ENCODE measurements around the gene TOP3B.

The TOP3B gene

DNA sequence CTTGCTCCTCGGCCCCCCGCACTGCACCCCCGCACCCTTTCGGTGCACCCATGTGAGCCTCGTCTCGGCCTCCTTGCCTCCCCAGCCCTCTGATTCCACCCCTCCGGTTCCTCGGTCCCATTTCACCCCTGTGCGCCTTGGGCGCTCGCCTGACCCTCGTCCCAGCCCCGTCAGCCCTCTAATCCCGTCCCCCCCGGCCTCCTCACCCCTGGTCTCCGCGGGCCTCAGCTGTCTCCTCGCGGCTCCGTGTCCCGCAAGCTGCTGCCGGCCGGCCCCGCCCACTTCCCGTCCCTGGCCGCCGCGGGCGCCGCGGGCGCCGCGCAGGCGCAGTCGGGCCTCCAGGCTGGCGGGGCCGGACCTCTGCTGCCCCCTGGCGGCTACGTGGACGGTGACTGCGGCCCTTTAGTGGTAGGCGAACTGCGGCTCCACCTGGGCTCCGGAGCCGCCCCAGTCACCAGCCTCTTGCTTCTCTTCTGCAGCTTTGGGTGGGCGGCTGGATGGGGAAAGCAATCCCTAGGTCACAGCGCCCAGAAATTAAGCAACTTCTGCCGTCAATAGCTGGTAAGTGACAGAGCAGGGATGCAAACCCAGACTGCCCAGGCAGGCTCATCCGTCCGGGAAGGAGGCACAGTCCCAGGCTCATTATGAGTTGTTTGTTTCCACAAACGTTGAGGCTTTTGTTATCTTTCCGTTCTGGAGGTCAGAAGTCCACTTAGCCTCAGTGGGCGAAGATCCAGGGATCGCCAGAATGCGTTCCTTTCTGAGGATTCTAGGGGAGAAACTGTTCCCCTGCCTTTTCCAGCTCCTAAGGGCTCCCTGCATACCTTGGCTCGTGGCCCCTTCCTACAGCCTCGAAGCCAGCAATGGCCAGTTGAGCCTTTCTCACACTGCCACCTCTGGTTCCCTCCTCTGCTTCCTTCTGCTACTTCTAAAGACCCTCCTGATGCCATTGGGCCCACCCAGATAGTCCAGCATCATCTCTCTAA, 29.7 kb downstream of the TOP3B start, which contains the start of gene PPM1F:
PPM1F (minus strand) TSS at position 263 of the 986 bp plus-strand sequence. CDS start 6,800 bp downstream, outside the sequence.
- peaks cover 1% of the 10 kb centered on the region; the same call in 1 of the 2 replicates for H3K4me1 ChIP-seq (ENCODE audit: insufficient read depth, low read length)
- no peaks in the 10 kb centered on the region for H3K36me3 ChIP-seq (ENCODE audit: insufficient read depth, low read length)
- peak within 1 kb of the TSS; percentile 74 for H3K9ac ChIP-seq (ENCODE audit: low read depth, low read length)
- no peaks in the 10 kb centered on the region for H3K9me3 ChIP-seq (ENCODE audit: control insufficient read depth, insufficient read depth, low read length)

DNA sequence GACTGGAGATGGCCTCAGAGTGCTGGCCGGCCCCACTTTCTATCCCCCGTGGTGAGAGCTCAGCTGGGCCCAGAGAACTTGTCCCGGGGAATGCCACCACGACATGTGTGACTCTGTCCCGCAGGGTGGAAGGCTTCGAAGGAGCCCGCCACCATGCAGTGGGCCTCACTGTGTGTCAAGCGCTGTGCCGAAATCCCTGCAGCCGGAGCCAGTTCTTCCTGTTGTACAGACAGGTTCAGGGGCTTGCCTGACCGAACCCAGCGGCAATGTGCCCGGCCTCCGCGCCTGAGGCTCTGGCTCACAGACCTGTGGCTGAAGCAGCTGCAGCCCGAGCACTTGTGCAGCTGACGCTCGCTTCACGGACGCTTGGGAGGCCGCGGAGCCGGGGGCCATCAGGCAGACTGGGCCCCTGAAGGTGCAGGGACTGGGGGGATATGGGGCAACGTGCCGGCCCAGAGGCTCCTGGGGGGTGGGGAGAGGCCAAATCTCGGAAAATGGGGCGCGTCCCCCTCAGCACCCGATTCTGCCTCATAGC, 30.6 kb downstream of the TOP3B start:
- peak overlapping the region; percentile 74 for H3K9ac ChIP-seq (ENCODE audit: low read depth, low read length)
- no peaks in the 10 kb centered on the region for H3K36me3 ChIP-seq (ENCODE audit: insufficient read depth, low read length)
- peaks cover 9% of the 10 kb centered on the region for H3K4me1 ChIP-seq (ENCODE audit: insufficient read depth, low read length)
- H3K9me3 ChIP-seq (ENCODE audit: control insufficient read depth, insufficient read depth, low read length) = no peaks in the 10 kb centered on the region

DNA sequence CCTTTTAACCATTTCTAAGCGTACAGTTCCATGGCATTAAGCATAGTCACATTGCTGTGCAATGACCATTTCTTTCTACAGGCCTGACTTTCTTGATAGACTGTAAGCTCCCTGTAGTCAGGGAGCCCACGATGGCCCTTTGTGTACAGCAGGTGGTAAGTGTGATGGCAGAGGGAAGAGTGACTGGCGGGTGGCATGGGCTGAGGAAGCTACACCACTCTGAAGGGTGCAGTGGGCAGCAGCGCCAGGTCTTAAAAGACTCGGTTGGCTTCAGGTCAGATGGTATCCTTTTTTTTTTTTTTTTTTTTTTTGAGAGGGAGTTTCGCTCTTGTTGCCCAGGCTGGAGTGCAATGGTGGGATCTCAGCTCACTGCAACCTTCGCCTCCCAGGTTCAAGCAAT, 31.5 kb downstream of the TOP3B start:
- H3K36me3 ChIP-seq (ENCODE audit: insufficient read depth, low read length) = no peaks in the 10 kb centered on the region
- H3K9ac ChIP-seq (ENCODE audit: low read depth, low read length) = no peak overlapping the region
- no peaks in the 10 kb centered on the region for H3K9me3 ChIP-seq (ENCODE audit: control insufficient read depth, insufficient read depth, low read length)
- H3K4me1 ChIP-seq (ENCODE audit: insufficient read depth, low read length) = peaks cover 13% of the 10 kb centered on the region

GRCh38 chr22:21949948-21950347, 32.6 kb downstream of the TOP3B start:
- Histone ChIP-seq H3K9ac (ENCODE audit: low read depth, low read length) (no peak overlapping the region), H3K36me3 (ENCODE audit: insufficient read depth, low read length) (no peaks in the 10 kb centered on the region), H3K4me1 (ENCODE audit: insufficient read depth, low read length) (peaks cover 13% of the 10 kb centered on the region), H3K9me3 (ENCODE audit: control insufficient read depth, insufficient read depth, low read length) (no peaks in the 10 kb centered on the region)

DNA sequence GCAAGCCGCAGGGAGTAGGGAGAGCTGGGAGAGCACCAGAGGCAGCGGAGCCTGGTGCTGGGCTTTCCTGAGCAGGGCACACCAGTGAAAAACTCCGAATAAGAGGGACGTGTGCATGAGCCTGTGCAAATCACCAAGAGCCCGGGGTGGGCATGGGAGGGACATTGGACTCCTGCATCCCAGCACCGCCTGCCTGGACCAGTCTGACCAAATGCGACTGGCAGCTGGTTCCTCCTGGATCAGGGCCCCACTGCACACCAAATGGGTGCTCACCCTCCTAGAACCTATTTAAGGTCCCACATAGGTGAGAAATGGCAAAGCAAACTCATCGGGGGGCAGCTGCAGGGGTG, 33.0 kb downstream of the TOP3B start:
- H3K9me3 ChIP-seq (ENCODE audit: control insufficient read depth, insufficient read depth, low read length) = no peaks in the 10 kb centered on the region
- no peak overlapping the region for H3K9ac ChIP-seq (ENCODE audit: low read depth, low read length)
- peaks cover 13% of the 10 kb centered on the region for H3K4me1 ChIP-seq (ENCODE audit: insufficient read depth, low read length)
- H3K36me3 ChIP-seq (ENCODE audit: insufficient read depth, low read length) = no peaks in the 10 kb centered on the region

- H3K4me1 ChIP-seq (ENCODE audit: insufficient read depth, low read length) = peaks cover 13% of the 10 kb centered on the region
- no peak overlapping the region for H3K9ac ChIP-seq (ENCODE audit: low read depth, low read length)
- H3K9me3 ChIP-seq (ENCODE audit: control insufficient read depth, insufficient read depth, low read length) = no peaks in the 10 kb centered on the region
- H3K36me3 ChIP-seq (ENCODE audit: insufficient read depth, low read length) = no peaks in the 10 kb centered on the region
Measured at GRCh38 chr22:21948824-21949568, 33.6 kb downstream of the TOP3B start.

DNA sequence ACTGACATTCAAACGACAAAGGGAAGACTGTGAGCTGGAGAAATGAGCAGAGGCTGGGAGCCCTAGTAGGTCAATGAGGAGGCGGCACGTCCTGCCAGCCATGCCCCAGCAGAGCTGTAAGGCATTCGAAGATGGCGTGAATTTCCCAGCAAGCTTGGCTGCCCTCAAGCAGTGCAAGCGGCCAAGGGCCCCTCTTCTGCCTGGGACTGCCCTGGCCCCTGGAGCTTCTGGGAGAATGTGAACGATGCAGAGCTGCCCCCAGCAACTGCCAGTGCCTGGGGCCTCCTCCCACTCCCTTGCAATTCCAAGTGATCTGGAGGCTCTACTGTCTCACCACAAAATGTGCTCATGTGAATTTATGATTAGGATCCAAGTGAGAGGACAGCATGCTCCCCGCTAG, 34.2 kb downstream of the TOP3B start:
- Histone ChIP-seq H3K36me3 (ENCODE audit: insufficient read depth, low read length) (no peaks in the 10 kb centered on the region), H3K9me3 (ENCODE audit: control insufficient read depth, insufficient read depth, low read length) (no peaks in the 10 kb centered on the region), H3K9ac (ENCODE audit: low read depth, low read length) (no peak overlapping the region), H3K4me1 (ENCODE audit: insufficient read depth, low read length) (peaks cover 13% of the 10 kb centered on the region)

- H3K9ac ChIP-seq (ENCODE audit: low read depth, low read length) = no peak overlapping the region
- no peaks in the 10 kb centered on the region for H3K36me3 ChIP-seq (ENCODE audit: insufficient read depth, low read length)
- peaks cover 20% of the 10 kb centered on the region for H3K4me1 ChIP-seq (ENCODE audit: insufficient read depth, low read length)
- H3K9me3 ChIP-seq (ENCODE audit: control insufficient read depth, insufficient read depth, low read length) = no peaks in the 10 kb centered on the region
Measured at GRCh38 chr22:21947040-21948014, 35.3 kb downstream of the TOP3B start.

DNA sequence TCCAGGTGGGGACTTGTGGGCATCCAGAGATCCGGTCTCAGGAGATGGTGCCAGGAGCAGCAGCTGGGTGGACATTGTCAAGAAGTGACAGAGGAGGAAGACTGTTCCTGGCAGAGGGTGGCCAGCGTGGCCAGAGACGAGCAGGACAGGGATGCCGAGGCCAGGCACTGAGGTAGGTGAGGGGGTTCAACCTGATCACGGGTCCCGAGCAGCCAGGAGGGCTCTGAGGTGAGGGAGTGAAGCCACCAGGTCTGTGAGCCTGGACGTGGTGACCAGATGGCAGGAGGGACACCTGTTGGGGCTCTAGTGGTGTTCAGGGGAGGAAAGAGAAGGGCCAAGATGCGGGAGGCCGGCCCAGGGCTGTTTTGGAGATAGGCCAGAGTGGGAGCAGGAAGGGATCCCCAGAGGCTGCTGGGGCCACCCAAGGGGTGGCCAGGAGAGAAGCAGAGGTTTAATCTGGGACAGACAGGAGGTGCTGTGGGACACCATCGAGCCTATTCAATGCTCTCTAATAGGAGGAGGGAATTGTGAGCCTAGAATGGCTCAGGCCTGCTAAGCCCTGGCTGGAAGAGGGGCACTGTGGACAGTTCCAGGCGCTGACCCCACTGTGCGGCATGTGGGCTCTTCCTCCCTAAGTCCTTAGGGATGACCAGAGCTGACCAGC, 36.2 kb downstream of the TOP3B start:
- Histone ChIP-seq H3K36me3 (ENCODE audit: insufficient read depth, low read length) (no peaks in the 10 kb centered on the region), H3K9ac (ENCODE audit: low read depth, low read length) (no peak overlapping the region), H3K4me1 (ENCODE audit: insufficient read depth, low read length) (peaks cover 21% of the 10 kb centered on the region), H3K9me3 (ENCODE audit: control insufficient read depth, insufficient read depth, low read length) (no peaks in the 10 kb centered on the region)

GRCh38 chr22:21945453-21946261, 36.9 kb downstream of the TOP3B start:
- peaks cover 21% of the 10 kb centered on the region for H3K4me1 ChIP-seq (ENCODE audit: insufficient read depth, low read length)
- no peaks in the 10 kb centered on the region for H3K9me3 ChIP-seq (ENCODE audit: control insufficient read depth, insufficient read depth, low read length)
- no peaks in the 10 kb centered on the region for H3K36me3 ChIP-seq (ENCODE audit: insufficient read depth, low read length)
- no peak overlapping the region for H3K9ac ChIP-seq (ENCODE audit: low read depth, low read length)

DNA sequence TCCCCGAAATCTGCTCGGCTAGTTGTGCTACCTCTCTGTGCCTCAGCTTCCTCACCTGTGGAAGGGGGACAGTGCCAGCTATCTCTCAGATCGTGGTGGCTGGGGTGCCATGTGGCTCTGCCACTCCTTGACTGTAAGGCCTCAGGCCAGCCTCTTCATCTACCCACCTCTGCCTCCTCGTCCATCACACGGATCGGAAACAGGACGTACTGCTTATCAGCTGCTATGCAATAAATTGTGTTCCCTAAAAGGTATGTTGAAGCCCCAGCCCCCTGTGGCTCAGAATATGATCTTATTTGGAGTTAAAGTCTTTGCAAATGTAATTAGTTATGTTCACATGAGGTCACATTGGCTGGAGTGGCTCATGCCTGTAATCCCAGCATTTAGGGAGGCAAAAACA, 37.7 kb downstream of the TOP3B start:
- no peaks in the 10 kb centered on the region for H3K9me3 ChIP-seq (ENCODE audit: control insufficient read depth, insufficient read depth, low read length)
- H3K4me1 ChIP-seq (ENCODE audit: insufficient read depth, low read length) = peaks cover 21% of the 10 kb centered on the region
- no peaks in the 10 kb centered on the region for H3K36me3 ChIP-seq (ENCODE audit: insufficient read depth, low read length)
- H3K9ac ChIP-seq (ENCODE audit: low read depth, low read length) = no peak overlapping the region

DNA sequence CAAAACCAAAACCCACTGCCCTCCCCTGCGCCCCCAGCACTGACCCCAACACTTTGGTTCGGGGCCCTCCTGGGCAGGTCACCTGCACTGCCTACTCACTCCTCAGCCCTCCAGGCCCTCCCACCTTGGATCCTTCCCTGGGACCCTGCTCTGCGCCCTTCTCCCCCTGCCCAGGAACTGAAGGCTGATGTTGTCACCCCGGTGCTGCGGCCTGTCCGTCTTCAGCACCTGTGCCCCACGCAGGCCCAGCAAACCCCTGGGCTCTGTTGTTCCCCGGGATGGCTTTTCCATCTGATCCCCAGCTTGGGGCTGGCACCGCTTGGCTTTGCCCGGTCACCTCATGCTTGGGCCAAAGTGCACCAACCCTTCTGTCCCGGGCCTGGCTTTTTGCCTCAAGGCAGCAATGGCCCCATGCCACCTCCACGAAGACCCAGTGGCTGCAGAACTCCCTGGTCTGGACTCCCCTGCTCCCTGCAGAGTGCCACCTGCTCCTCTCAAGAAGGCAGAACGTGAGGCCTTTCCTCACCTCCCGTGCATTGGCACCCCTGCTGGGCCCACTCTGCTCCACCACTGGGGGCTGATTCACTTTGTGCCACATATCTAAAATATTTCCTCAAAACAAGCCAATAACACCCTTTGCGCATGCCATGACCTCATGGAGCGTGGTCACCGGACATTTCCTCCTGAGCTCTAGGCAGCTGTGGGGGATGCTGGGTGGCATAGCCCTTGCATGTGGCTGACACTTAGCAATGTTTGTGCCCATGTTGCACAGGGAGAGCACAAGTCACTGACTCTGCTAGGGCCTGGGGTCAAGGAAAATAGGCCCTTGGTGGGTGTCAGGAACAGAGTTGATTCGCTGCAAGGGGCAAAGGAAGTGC, 38.8 kb downstream of the TOP3B start:
- Histone ChIP-seq H3K9me3 (ENCODE audit: control insufficient read depth, insufficient read depth, low read length) (no peaks in the 10 kb centered on the region), H3K9ac (ENCODE audit: low read depth, low read length) (no peak overlapping the region), H3K36me3 (ENCODE audit: insufficient read depth, low read length) (no peaks in the 10 kb centered on the region), H3K4me1 (ENCODE audit: insufficient read depth, low read length) (peaks cover 21% of the 10 kb centered on the region)
